NCI-H774 (cell line): ENCODE results near the gene HIPK2.
"Not testable (repeated sequence)": the region's sequence is repeated elsewhere in the genome, so short reads cannot be mapped to it uniquely, and the experiment has no call there.

Source experiments
- DNase-seq: peaks from one replicate; lab custom pipeline; 2025; lab: John Stamatoyannopoulos, UW

HIPK2 gene

GRCh38 chr7:139671967-139672366 is 105.8 kb downstream of the HIPK2 start:
- DNase-seq = no peak

DNA sequence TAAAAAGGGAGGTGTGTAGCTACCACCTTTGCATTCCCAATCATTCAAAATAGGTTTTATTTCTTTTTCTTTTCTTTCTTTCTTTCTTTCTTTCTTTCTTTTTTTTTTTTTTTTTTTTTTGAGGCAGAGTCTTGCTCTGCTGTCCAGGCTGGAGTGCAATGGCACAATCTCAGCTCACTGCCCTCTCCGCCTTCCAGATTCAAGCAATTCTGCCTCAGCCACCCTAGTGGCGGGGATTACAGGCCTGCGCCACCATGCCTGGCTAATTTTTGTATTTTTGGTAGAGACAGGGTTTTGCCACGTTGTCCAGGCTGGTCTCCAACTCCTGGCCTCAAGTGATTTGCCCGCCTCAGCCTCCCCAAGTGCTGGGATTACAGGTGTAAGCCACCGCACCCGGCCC is 107.1 kb downstream of the HIPK2 start:
- DNase-seq = not testable (repeated sequence)

DNA sequence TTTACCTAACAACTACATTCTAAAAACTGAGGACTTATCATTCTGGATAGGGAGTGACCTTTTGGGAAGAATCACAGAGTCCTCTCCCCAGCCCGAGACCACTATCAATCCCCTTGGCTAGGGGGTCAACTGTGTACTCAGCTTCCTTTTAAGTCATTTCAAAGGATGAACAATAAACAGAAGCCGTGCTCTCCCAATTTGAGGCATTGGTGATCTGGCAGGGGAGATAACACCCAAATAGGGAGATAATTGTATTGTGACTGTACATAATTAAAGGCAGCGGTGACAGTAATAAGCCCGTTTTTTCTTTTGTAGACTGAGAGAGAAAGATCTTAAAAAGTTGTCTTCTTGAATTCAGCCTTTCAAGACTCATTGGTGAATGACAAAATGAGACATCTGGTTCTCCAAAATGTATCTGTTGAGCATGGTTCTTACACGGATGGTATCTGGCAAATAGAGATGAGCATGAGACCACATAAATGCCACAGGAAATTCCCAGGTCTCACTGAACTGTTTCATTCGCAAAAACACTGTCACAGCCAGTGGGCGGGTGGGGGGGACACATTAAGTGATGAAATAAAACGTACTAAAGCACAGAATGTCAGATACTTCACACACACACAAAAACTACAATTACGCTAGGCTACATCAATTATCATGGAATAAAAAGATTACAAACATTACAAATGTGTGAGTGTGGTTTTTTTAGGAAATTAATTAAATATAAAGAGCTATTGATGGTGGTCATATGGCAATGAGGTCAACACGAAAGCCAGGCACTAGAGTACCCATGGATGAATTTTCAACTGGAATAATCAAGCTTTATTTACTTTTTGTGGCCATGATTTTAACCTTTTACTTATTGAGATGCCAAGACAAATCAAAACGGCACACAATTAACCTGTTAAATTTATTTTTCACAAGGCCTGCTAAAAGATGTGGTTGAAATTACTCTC is 108.4 kb downstream of the HIPK2 start:
- DNase-seq = no peak

GRCh38 chr7:139667377-139667776 is 110.4 kb downstream of the HIPK2 start:
- DNase-seq = no peak

GRCh38 chr7:139666501-139666900 is 111.3 kb downstream of the HIPK2 start:
- DNase-seq = no peak

DNA sequence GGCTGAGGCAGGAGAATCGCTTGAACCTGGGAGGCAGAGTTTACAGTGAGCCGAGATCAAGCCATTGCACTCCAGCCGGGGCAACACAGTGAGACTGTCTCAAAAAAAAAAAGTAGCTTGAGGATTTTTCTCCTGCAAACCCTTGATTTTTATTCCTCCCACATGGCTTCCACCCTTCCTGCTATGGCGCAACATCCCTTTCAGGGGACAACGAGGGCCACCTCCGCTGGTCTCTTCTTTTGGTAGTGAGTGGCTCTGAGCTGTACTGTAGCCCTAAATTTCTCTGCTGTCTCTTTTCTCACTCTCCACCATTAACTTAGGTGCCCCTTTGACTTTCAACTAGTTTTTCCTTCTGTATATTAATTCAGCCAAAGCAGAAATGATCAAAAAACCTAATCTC is 113.4 kb downstream of the HIPK2 start:
- DNase-seq = no peak

DNA sequence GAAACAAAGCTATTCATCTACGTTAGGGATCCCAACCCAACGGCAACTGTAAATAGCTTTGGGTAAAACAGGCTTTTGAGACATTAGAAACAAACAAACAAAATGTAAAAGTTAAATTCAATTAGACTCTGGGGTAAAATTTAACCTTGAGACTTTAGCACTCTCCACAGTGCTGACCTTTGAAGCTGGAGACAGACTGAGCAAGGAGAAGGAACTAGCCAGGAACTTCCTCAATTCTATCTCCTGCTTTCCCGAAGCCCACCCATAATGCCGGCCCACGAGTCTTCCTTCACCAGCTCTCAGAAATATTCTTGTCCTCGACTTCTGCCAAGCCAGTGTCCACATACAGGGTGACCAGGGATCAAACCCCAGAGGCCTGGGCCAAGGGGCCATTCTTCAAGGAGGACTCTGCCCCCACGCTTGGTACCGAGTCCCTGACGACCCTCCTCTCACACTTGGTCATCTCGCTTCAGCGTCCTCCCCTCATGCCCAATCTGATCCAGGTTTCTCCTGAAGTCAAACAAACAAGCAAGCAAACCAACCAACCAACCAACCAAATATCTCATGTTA is 114.1 kb downstream of the HIPK2 start:
- no peak for DNase-seq

- no peak for DNase-seq
Measured at GRCh38 chr7:139661903-139662302, 115.9 kb downstream of the HIPK2 start.

DNA sequence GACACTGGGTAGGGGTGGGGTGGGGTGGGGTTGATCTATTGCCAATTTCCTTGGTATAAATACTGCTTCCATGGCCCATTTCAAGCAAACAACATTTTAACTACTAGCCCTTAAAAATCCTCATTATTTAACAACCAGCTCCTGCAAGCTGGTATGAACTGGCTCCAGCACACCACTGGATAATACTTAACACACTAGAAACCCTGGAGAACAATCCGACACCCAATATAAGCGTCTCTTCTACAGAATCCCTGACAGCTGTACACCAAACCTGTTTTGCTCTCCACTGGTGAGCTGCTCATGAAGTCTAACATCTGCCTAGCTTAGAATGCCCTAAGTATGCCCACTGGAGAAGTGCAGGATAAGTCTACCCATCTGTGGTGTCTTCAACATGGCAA is 116.8 kb downstream of the HIPK2 start:
- no peak for DNase-seq

DNA sequence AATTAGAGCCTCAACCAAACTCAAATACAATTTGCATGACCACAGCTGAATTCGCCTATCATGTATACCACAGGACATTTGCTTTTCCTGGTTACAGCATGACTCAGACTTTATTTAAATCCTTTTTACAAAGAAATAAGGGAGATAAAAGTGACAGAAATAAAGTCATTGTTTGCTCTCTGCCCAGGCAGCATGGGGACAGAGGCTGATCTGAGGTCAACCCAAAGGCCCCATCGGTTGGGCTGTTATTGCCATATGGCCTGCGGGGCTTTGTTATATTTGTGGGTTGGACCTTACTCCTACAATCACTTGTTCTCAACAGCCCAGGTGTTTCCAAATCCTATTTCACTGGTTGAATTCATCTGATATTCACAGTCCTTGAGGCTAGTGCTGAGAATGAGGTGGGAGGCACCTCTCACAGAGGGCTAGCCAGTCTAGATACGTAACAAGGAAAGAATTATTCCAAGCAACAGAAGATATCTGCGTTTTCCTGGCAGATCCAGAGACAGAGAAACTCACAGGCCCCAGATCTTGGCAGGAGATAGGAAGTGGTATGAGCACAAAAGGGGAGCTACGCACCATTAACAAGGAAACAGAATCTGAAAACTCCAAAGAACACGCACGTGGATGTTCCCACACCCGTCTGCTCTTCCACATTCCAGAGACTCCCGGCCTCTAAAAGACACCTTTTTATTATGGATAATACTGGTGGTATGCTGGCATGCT is 117.3 kb downstream of the HIPK2 start:
- no peak for DNase-seq

DNA sequence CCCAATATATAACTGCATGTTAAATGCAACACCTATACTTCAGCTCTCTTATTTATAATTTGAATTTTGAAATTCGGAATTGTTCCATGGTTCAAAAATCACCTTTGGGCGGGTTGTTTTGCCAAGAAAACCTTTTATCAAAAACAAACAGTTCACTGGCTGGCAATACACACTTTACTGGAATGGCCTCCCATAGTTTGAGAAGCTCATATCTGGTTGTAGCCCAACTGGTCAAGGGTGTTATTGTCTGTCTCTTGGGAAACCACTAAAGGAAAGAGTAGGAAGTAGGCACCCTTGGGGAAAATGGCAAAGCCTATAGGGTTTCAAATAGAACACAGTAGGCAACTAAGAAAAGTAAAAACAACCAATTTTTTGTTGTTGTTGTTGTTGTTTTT is 117.9 kb downstream of the HIPK2 start:
- no peak for DNase-seq

GRCh38 chr7:139658908-139659675 is 118.7 kb downstream of the HIPK2 start:
- DNase-seq = no peak

- no peak for DNase-seq
Measured at GRCh38 chr7:139658296-139658695, 119.5 kb downstream of the HIPK2 start.

- no peak for DNase-seq
Measured at GRCh38 chr7:139657725-139658124, 120.1 kb downstream of the HIPK2 start.

DNA sequence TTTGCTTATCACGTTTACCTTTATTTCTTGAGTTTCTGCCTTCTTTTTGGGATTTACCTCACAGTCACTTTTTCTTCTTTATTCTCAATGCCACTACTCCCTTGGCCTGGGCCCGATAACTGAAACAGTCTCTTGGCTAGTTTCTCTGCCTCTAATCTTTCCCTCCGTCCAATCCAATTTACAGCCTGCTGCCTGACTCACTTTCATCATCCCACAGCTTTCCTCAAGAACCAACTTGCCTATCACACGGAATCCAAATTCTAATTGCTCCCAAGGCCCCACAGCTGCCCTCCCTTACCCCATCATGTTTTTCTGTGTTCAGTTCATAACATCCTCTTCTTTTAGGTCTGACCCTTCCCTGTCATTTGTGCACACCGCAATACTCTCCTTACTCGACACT is 121.4 kb downstream of the HIPK2 start:
- no peak for DNase-seq

GRCh38 chr7:139655305-139655704 is 122.5 kb downstream of the HIPK2 start:
- no peak for DNase-seq

GRCh38 chr7:139654276-139655181 is 123.3 kb downstream of the HIPK2 start:
- no peak for DNase-seq

- DNase-seq = no peak
Measured at GRCh38 chr7:139651914-139652313, 125.9 kb downstream of the HIPK2 start.

GRCh38 chr7:139651308-139651707 is 126.5 kb downstream of the HIPK2 start:
- DNase-seq = peak; percentile 25

DNA sequence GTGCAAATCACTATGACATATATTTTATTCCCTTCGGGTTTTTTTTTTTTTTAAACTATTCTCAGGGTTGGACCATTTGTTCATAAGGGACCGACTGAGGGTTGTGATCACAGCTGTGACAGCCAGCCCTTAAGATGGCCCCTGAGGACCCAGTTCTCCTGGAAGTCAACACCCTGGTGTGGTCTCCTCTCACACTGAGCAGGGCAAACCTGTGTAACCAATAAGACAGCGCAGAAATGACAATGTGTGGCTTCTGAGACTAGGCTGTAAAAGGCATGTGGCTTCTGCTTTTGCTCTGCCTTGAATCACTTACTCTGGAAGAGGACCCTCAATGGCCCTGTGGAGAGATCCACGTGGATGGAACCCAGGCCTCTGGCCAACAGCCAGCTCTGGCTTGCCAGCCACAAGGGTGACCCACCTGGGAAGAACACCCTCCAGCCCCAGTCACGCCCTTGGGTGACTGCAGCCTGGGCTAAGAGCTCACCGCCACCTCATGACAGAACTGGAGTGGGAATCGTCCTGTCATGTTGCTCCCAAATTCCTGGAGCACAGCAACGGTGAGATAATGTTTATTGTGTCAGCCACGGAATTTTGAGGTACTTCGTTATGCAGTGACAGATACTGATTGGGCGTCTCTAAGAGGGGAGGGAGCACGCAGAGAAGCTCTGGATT is 127.2 kb downstream of the HIPK2 start:
- no peak for DNase-seq
